ENCODE results near the gene BMPER. TPM values are rescaled to one million over a fixed set of nuclear protein-coding genes. Genes with fewer than 3 reads are reported as not detected.

The BMPER gene
- polyA plus RNA-seq, 1 donor from 2014 or later = 2.1 TPM

DNA sequence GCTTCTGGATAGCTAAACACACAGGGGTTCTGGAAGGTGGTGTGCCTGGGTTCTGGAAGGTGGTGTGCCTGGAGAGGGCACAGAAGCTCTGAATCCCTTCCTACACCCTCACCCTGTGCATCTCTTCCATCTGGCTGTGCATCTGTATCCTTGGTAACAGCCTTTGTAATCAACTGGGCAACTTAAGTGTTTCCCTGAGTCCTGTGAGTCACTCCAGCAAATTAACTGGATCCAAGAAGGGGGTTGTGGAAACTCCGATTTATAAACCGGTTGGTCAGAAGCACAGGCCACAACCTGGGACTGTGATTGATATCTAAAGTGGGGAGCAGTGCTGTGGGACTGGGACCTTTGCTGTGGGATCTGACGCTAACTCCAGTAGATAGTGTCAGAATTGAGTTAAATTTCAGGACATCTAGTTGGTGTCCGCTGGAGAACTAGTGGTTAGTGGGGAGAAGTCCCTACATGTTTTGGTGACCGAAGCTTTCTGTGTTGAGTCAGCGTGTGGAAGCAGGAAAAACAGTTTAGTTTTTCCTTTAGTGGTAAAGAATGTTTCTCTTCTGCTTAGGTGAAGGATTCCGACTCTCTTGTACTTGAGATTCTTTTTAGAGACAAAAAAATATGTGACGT is 228.1 kb downstream of the BMPER start:
- H3K36me3 ChIP-seq (ENCODE audit: insufficient read depth, low read length) = no peaks in the 10 kb centered on the region
- H3K27ac ChIP-seq (ENCODE audit: low read length) = no peak overlapping the region
- TF ChIP-seq EP300 (conservative IDR thresholded peaks at IDR 0.05; ENCODE audit: poor library complexity, severe bottlenecking) (no peak), REST (IDR thresholded peaks at IDR 0.05; ENCODE audit: borderline replicate concordance) (no peak), TAF1 (IDR thresholded peaks at IDR 0.05; ENCODE audit: low read depth) (no peak), POLR2AphosphoS5 (IDR thresholded peaks at IDR 0.05) (no peak), SMC3 (conservative IDR thresholded peaks at IDR 0.05; ENCODE audit: poor library complexity) (no peak), EZH2 (IDR thresholded peaks at IDR 0.05; ENCODE audit: borderline replicate concordance, insufficient read depth, low read length, poor library complexity, severe bottlenecking) (no peak), MXI1 (conservative IDR thresholded peaks at IDR 0.05; ENCODE audit: poor library complexity, severe bottlenecking) (no peak), RAD21 (conservative IDR thresholded peaks at IDR 0.05) (no peak)
- TF ChIP-seq, protein P1, sequence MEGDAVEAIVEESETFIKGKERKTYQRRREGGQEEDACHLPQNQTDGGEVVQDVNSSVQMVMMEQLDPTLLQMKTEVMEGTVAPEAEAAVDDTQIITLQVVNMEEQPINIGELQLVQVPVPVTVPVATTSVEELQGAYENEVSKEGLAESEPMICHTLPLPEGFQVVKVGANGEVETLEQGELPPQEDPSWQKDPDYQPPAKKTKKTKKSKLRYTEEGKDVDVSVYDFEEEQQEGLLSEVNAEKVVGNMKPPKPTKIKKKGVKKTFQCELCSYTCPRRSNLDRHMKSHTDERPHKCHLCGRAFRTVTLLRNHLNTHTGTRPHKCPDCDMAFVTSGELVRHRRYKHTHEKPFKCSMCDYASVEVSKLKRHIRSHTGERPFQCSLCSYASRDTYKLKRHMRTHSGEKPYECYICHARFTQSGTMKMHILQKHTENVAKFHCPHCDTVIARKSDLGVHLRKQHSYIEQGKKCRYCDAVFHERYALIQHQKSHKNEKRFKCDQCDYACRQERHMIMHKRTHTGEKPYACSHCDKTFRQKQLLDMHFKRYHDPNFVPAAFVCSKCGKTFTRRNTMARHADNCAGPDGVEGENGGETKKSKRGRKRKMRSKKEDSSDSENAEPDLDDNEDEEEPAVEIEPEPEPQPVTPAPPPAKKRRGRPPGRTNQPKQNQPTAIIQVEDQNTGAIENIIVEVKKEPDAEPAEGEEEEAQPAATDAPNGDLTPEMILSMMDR (IDR thresholded peaks at IDR 0.05; ENCODE audit: poor library complexity, severe bottlenecking) = no peak
- no peaks in the 10 kb centered on the region for H4K20me1 ChIP-seq (ENCODE audit: insufficient read depth)
- no peaks in the 10 kb centered on the region for H3K79me2 ChIP-seq (replicated peaks; ENCODE audit: insufficient read depth, low read length)
- no peak overlapping the region for H3K9ac ChIP-seq (ENCODE audit: low read length)
- no peak overlapping the region for H3K4me2 ChIP-seq (ENCODE audit: low read length)
- no peak overlapping the region for H2AFZ ChIP-seq (ENCODE audit: low read depth, low read length)
- H3K27me3 ChIP-seq (ENCODE audit: insufficient read depth, low read depth, low read length) = no peaks in the 10 kb centered on the region
- no peak overlapping the region for H3K4me3 ChIP-seq (ENCODE audit: low read length)
- H3K9me2 ChIP-seq (ENCODE audit: insufficient read depth, low read length) = no peaks in the 10 kb centered on the region
- no peaks in the 10 kb centered on the region for H3K9me3 ChIP-seq (ENCODE audit: low read length)
- H3F3A ChIP-seq (ENCODE audit: insufficient read depth, low read length, poor library complexity, severe bottlenecking) = no peaks in the 10 kb centered on the region

GRCh38 chr7:34133983-34134782 is 228.8 kb downstream of the BMPER start:
- Histone ChIP-seq H3K4me2 (ENCODE audit: low read length) (no peak overlapping the region), H3K9me2 (ENCODE audit: insufficient read depth, low read length) (no peaks in the 10 kb centered on the region), H3K79me2 (replicated peaks; ENCODE audit: insufficient read depth, low read length) (no peaks in the 10 kb centered on the region), H3F3A (ENCODE audit: insufficient read depth, low read length, poor library complexity, severe bottlenecking) (no peaks in the 10 kb centered on the region), H3K27me3 (ENCODE audit: insufficient read depth, low read depth, low read length) (no peaks in the 10 kb centered on the region), H4K20me1 (ENCODE audit: insufficient read depth) (no peaks in the 10 kb centered on the region), H3K4me3 (ENCODE audit: low read length) (no peak overlapping the region), H3K27ac (ENCODE audit: low read length) (no peak overlapping the region), H3K36me3 (ENCODE audit: insufficient read depth, low read length) (no peaks in the 10 kb centered on the region), H3K9ac (ENCODE audit: low read length) (no peak overlapping the region), H3K9me3 (ENCODE audit: low read length) (no peaks in the 10 kb centered on the region), H2AFZ (ENCODE audit: low read depth, low read length) (no peak overlapping the region)
- TF ChIP-seq SMC3 (conservative IDR thresholded peaks at IDR 0.05; ENCODE audit: poor library complexity) (peak; percentile 75), RAD21 (conservative IDR thresholded peaks at IDR 0.05) (peak; percentile 80), EZH2 (IDR thresholded peaks at IDR 0.05; ENCODE audit: borderline replicate concordance, insufficient read depth, low read length, poor library complexity, severe bottlenecking) (no peak)
- TF ChIP-seq, protein P1 (IDR thresholded peaks at IDR 0.05; ENCODE audit: poor library complexity, severe bottlenecking) = peak; percentile 76

All from neural cell (in vitro differentiated cells).